Ishikawa (cell line): Measurements from ENCODE around the gene LRRC1.

Experiments
- CEBPB ChIP-seq: IDR thresholded peaks from 2 replicates; pipeline ENCODE4 v1.6.1; 2012
- CREB1 ChIP-seq: IDR thresholded peaks from 2 replicates; pipeline ENCODE4 v1.6.1; 2012; ENCODE audit warnings: low read depth
- EGR1 ChIP-seq: IDR thresholded peaks from 2 replicates; pipeline ENCODE4 v1.6.1; 2012
- EP300 ChIP-seq: IDR thresholded peaks from 2 replicates; pipeline ENCODE4 v1.6.1; 2012; ENCODE audit warnings: borderline replicate concordance
- FOXM1 ChIP-seq: IDR thresholded peaks from 2 replicates; pipeline ENCODE4 v1.6.1; 2012; ENCODE audit warnings: low read depth, borderline replicate concordance
- MAX ChIP-seq: IDR thresholded peaks from 2 replicates; pipeline ENCODE4 v1.6.1; 2012
- NFIC ChIP-seq: IDR thresholded peaks from 2 replicates; pipeline ENCODE4 v1.6.1; 2012
- RAD21 ChIP-seq: IDR thresholded peaks from 2 replicates; pipeline ENCODE4 v1.6.1; 2012; ENCODE audit warnings: low read depth
- REST ChIP-seq: IDR thresholded peaks from 2 replicates; pipeline ENCODE4 v1.6.1; 2012; ENCODE audit warnings: low read depth, mild to moderate bottlenecking
- TAF1 ChIP-seq: IDR thresholded peaks from 2 replicates; pipeline ENCODE4 v1.6.1; 2012; ENCODE audit warnings: low read depth, mild to moderate bottlenecking
- TCF12 ChIP-seq: IDR thresholded peaks from 2 replicates; pipeline ENCODE4 v1.6.1; 2012; ENCODE audit warnings: low read depth
- TEAD4 ChIP-seq: IDR thresholded peaks from 2 replicates; pipeline ENCODE4 v1.6.1; 2012
- USF1 ChIP-seq: IDR thresholded peaks from 2 replicates; pipeline ENCODE4 v1.6.1; 2012
- YY1 ChIP-seq: IDR thresholded peaks from 2 replicates; pipeline ENCODE4 v1.6.1; 2012; ENCODE audit warnings: low read depth
- ZBTB7A ChIP-seq: IDR thresholded peaks from 2 replicates; pipeline ENCODE4 v1.6.1; 2012; ENCODE audit warnings: low read depth

The LRRC1 gene

GRCh38 chr6:53931086-53931485 lies 136.3 kb downstream of the LRRC1 start:
- TF ChIP-seq MAX (no peak), CEBPB (no peak), EP300 (no peak), YY1 (no peak), TEAD4 (no peak), NFIC (no peak)

GRCh38 chr6:53932516-53932915 lies 137.7 kb downstream of the LRRC1 start:
- TF ChIP-seq CEBPB, result no peak
- no peak for TF ChIP-seq EP300
- TF ChIP-seq USF1, result no peak
- TF ChIP-seq YY1, result no peak
- no peak for TF ChIP-seq TEAD4

- TF ChIP-seq EGR1, result no peak
Observed at GRCh38 chr6:53934023-53934422, 139.2 kb downstream of the LRRC1 start.

GRCh38 chr6:53937461-53937860 lies 142.7 kb downstream of the LRRC1 start:
- TF ChIP-seq EP300, result no peak
- TF ChIP-seq TAF1, result no peak
- no peak for TF ChIP-seq TEAD4
- no peak for TF ChIP-seq CEBPB
- TF ChIP-seq USF1, result no peak
- no peak for TF ChIP-seq EGR1
- TF ChIP-seq CREB1, result no peak
- no peak for TF ChIP-seq ZBTB7A

GRCh38 chr6:53938810-53939209 lies 144.0 kb downstream of the LRRC1 start:
- TF ChIP-seq TAF1 (no peak), EGR1 (no peak), NFIC (no peak), ZBTB7A (no peak), TCF12 (no peak), MAX (no peak), REST (no peak), CREB1 (no peak), FOXM1 (no peak), YY1 (no peak), CEBPB (no peak), RAD21 (no peak), TEAD4 (no peak), EP300 (no peak), USF1 (no peak)

- no peak for TF ChIP-seq EGR1
- TF ChIP-seq TEAD4, result no peak
- TF ChIP-seq REST, result no peak
- no peak for TF ChIP-seq YY1
- TF ChIP-seq EP300, result no peak
- no peak for TF ChIP-seq ZBTB7A
- no peak for TF ChIP-seq RAD21
- no peak for TF ChIP-seq MAX
- TF ChIP-seq TCF12, result no peak
- no peak for TF ChIP-seq USF1
Observed at GRCh38 chr6:53939830-53940229, 145.0 kb downstream of the LRRC1 start.
